Measurements from ENCODE around the gene TGM6.

The TGM6 gene

DNA sequence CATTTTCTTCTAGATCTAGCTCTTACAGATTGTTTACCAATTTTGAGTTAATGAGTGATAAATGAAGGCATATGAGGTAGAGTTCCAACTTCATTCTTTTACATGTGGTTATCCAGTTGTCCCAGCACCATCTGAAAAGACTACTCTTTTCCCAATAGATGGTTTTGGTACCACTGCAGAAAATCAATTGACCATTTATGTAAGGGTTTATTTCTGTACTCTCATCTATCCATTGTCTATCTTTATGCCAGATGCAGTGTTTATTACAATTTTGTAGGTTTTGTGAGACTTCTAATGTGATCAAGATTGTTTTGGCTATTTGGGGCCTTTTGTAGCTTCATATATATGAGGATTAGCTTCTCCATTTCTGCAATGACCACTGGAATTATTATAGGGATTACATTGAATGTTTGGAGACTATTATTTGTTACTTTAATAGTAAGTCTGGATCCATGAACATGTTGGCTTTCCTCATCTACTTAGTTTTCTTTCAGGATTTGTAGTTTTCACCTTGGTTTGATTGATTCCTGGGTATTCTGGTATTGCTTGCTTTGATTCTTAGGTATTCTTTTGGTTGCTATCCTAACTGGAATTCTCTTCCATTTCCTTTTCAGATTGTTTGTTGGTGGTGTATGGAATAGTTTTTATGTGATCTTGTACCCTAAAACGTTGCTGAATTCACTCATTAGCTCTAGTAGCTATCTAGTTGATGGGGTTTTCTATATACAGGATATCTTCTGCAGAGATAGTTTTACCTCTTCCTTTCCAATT lies 79.5 kb downstream of the TGM6 start:
- no peak for DNase-seq

- DNase-seq: no peak
Measured at GRCh38 chr20:2460752-2461424, 80.2 kb downstream of the TGM6 start.

- DNase-seq: no peak
Measured at GRCh38 chr20:2462484-2462883, 81.8 kb downstream of the TGM6 start.

GRCh38 chr20:2463616-2464365 lies 83.1 kb downstream of the TGM6 start:
- DNase-seq: no peak

GRCh38 chr20:2465100-2465499 lies 84.4 kb downstream of the TGM6 start:
- DNase-seq: no peak

- no peak for DNase-seq
Measured at GRCh38 chr20:2467412-2467811, 86.7 kb downstream of the TGM6 start.

GRCh38 chr20:2468581-2469407 lies 88.1 kb downstream of the TGM6 start:
- no peak for DNase-seq

DNA sequence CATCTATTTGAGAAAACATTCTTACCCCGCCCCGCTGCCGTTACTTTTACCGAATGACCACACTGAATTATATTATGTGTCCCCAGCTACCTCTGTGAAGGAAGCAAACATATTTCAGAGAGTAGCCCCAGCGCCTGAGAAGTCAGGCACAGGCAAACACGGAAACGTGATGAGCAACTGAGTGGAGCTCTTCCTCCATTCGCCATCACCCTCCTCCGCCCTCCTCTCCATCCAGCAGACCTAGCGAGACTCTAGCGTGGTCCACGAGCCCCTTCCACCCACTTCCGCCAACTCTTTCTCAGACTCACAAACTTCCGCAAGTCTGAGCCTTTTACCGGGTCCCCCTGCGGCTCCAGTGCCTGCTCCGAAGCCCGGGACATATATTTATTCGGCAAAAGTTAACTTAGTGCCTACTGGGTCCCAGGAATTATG lies 89.3 kb downstream of the TGM6 start:
- peak; percentile 20 for DNase-seq

GRCh38 chr20:2470423-2471193 lies 89.9 kb downstream of the TGM6 start, which contains the start of gene SNRPB:
SNRPB (minus strand) TSS chr20:2470789; CDS start chr20:2470690, 99 bp downstream.
- peak; percentile 98 for DNase-seq

DNA sequence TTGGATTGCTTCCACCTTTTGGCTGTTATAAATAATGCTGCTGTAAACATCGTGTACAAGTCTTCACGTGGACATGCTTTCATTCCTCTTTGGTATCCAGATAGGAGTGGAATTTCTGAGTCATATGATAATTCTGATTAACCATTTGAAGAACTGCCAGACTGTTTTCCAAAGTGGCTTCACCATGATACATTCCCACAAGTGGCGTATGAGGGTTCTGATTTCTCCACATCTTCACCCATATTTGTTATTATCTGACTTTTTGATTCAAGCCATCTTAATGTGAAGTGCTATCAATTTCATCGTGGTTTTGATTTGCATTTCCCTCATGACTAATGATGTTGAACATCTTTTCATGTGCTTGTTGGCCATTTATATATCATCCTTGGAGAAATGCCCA lies 92.8 kb downstream of the TGM6 start:
- DNase-seq: no peak

DNA sequence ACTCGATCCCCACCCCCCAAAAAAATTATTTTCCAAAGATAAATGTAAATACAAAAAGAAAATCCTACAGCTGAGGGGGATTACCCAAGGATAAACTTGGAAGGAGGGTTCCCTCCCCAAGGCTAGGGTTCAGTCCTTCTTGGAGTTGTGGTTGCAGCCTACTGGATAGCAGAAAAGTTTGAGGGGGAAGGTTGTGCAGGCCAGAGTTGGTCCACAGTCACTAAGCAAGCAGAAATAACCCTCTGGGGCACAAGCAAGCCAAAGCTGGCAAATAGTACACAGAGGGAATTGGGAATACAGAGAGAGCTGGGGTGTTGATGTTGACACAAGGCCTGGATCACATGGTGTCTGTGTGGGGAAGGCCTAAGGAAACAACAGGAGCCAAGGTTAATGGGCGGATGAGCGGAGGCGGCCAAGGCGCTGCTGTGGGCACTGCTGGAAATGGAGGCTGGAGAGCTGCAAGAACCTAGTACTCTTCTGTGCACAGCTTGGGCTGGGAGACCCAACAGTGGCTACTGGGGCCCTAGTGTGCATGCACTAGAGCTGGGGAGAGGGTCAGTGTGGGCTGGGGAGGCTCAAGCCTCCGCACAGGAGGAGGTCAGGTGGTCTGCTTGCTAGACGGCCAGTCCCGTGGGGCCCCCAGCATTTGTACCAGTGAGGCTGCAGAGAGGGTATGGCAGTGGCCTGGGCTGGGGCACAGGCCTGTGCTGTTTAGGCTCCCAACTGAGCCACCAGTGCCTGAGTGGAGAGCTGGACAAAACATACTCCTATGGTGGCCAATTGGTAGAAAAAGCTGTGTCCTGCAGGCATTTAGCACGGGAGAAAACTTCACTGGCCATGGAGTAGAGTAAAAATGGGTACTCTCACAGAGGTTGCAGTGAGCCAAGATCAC lies 95.4 kb downstream of the TGM6 start:
- DNase-seq: no peak

DNA sequence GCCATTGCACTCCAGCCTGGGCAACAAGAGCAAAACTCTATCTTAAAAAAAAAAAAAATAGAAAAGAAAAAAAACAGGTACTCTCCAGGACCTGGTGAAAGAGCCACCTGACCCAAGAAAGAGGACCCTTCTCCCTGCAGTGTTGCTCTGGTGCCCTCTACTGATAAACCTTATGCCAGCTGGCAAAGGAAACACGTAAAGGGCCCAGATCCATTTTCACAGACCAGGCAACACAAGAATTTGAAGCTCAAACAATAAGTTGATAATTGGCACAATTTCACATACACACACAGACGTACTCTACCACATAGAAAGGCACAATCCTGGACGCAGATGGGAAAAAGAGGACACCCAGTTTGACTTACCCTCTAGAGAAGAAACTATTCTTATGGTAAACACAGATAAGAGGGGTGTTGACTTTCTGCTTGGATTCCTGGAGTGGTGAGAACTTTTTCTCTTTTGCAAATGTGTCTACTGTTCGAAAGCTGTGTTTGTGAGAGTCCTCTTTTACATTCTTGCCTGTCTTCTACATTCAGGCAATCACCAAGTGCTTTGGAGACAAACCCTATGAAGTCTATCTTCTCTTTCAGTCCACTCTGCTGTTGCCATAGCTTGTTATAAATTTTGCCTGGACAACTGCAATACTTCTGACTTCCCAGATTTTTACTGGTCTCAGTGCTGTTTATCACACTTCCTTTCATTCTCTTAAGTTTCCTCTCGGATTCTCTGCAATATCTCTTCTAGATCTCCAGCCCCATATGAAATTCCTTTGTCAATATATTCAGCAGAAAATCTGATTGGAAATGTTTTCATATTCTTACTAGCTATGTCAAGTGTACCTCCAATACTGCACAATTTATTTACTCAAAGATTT lies 96.3 kb downstream of the TGM6 start:
- DNase-seq: no peak

- DNase-seq: no peak
Measured at GRCh38 chr20:2480381-2480780, 99.7 kb downstream of the TGM6 start.

Data from NCI-H2029 treated with DMSO at 0.1 percent for 48 hours (cell line).